LNCAP (cell line): Measurements from ENCODE around the gene LAMB1.

ENCODE experiments used
- CTCF ChIP-seq: fragments of 450-650 bp; IDR thresholded peaks from 2 replicates; pipeline ENCODE4 v1.5.1; 2017; ENCODE audit warnings: mild to moderate bottlenecking

LAMB1 gene

GRCh38 chr7:107911981-107912380 is 91.0 kb downstream of the LAMB1 start:
- TF ChIP-seq CTCF: no peak

GRCh38 chr7:107909445-107909844 is 93.5 kb downstream of the LAMB1 start:
- TF ChIP-seq CTCF: no peak

- TF ChIP-seq CTCF: no peak
Observed at GRCh38 chr7:107907790-107908189, 95.2 kb downstream of the LAMB1 start.

- no peak for TF ChIP-seq CTCF
Observed at GRCh38 chr7:107902381-107902780, 100.6 kb downstream of the LAMB1 start.

GRCh38 chr7:107900496-107901015 is 102.4 kb downstream of the LAMB1 start:
- TF ChIP-seq CTCF: no peak

- TF ChIP-seq CTCF: no peak
Observed at GRCh38 chr7:107898997-107899594, 103.9 kb downstream of the LAMB1 start.

GRCh38 chr7:107891636-107892366 is 111.2 kb downstream of the LAMB1 start:
- TF ChIP-seq CTCF: no peak
